Smooth muscle cell (in vitro differentiated cells): ENCODE data around the gene NBL1. TPM values are rescaled to one million over a fixed set of nuclear protein-coding genes. Genes with fewer than 3 reads are reported as not detected.

Experiments used
- DNase-seq: peaks from one replicate; lab custom pipeline; 2025; ENCODE audit not compliant: unreplicated experiment; lab: John Stamatoyannopoulos, UW
- H2AFZ ChIP-seq: fragments of 200-600 bp; sonication (generic); 2 replicates; pipeline ENCODE4 v1.6.0; 2016; ENCODE audit warnings: antibody characterized with exemption, low read depth, mild to moderate bottlenecking
- H3F3A ChIP-seq: fragments of 200-600 bp; sonication (generic); 2 replicates; pipeline ENCODE4 v1.6.0; 2017; ENCODE audit warnings: antibody characterized with exemption, low read depth
- H3K27ac ChIP-seq: fragments of 200-600 bp; sonication (generic); 2 replicates; pipeline ENCODE4 v1.5.1; 2016; ENCODE audit warnings: low read depth, mild to moderate bottlenecking
- H3K27me3 ChIP-seq: fragments of 200-600 bp; sonication (generic); 2 replicates; pipeline ENCODE4 v1.6.1; 2016; ENCODE audit warnings: low read depth, mild to moderate bottlenecking
- H3K36me3 ChIP-seq: fragments of 200-600 bp; sonication (generic); 2 replicates; pipeline ENCODE4 v1.5.1; 2016; ENCODE audit warnings: low read depth
- H3K4me1 ChIP-seq: fragments of 200-600 bp; sonication (generic); 2 replicates; pipeline ENCODE4 v1.5.1; 2016; ENCODE audit warnings: low read depth
- H3K4me2 ChIP-seq: fragments of 200-600 bp; sonication (generic); 2 replicates; pipeline ENCODE4 v1.6.0; 2016; ENCODE audit warnings: mild to moderate bottlenecking
- H3K4me3 ChIP-seq: fragments of 200-600 bp; sonication (generic); 2 replicates; pipeline ENCODE4 v1.5.1; 2016; ENCODE audit warnings: mild to moderate bottlenecking
- H3K79me2 ChIP-seq: fragments of 200-600 bp; sonication (generic); 2 replicates; pipeline ENCODE4 v1.6.0; 2016; ENCODE audit warnings: low read depth, mild to moderate bottlenecking
- H3K9ac ChIP-seq: fragments of 200-600 bp; sonication (generic); 2 replicates; pipeline ENCODE4 v1.6.0; 2016; ENCODE audit warnings: low read depth
- H3K9me3 ChIP-seq: fragments of 200-600 bp; sonication (generic); replicated peaks from 2 replicates; pipeline ENCODE4 v1.5.1; 2016; ENCODE audit warnings: low read depth
- H4K20me1 ChIP-seq: fragments of 200-600 bp; sonication (generic); 2 replicates; pipeline ENCODE4 v1.6.0; 2016; ENCODE audit warnings: low read depth
- WGBS: methylation state at CpG from one replicate; pipeline ENCODE4 v1.1.7; 2016; ENCODE audit warnings: low lambda C conversion rate; 5-methylcytosine and 5-hydroxymethylcytosine counted together
- polyA plus RNA-seq: library from polyadenylated mRNA; unstranded; fragments of >200 nt; fragmentation: Nextera tagmentation; extraction: Ambion mirVana; gene quantifications from 2 replicates; pipeline ENCODE4 v1.2.1, GENCODE V29; 2016
- total RNA-seq: library from RNA; depleted of rRNA; stranded (reverse); fragments of >200 nt; gene quantifications from 2 replicates; pipeline ENCODE4 v1.2.3, GENCODE V29; 2014
- TF ChIP-seq, protein P1 (sequence below): fragments of 200-600 bp; sonication (generic); IDR thresholded peaks from 2 replicates; pipeline ENCODE4 v1.5.1; 2017; ENCODE audit warnings: borderline replicate concordance, mild to moderate bottlenecking, antibody characterized with exemption; ENCODE audit not compliant: insufficient read depth, poor library complexity, severe bottlenecking

NBL1 gene
- total and polyA plus RNA-seq, 2 experiments from 2014 or later: 9.4 to 35.9 TPM

DNA sequence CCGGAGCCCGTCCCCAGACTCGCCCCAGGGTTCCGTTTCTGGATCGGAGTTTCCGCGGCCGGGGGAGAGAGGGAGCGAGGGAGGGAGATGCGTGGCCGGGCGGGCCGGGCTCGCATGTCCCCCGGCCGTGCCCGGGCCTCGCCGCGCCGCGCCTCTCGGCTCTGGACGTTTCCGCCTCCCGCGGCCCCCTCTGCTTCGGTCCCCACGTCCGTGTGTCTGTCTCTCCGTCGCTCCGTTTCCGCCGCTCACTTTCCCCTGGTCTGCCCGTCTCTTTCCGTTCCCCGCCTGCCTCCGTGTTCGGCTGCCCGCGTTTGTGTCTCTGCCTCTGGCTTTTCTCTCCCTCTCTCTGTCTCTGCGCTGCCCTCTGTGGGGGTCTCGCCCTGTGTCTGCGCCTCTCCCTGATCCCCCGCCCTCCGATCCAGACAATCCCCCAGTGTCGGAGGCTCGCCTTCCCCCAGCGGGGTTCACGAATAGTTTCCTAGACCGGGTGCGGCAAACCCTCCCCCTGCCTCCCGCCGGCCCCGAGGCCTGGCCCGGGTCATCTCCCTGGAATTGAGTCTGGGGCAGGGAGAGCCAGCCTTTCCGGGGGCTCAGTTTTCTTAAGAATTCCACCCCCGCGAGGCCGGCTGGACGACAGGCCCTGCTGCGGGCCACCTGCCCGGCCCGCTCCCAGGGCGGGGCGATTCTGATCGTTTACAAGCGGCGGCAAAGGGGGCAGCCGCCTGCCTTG lies 735 bp downstream of the NBL1 start:
- TF ChIP-seq, protein P1, sequence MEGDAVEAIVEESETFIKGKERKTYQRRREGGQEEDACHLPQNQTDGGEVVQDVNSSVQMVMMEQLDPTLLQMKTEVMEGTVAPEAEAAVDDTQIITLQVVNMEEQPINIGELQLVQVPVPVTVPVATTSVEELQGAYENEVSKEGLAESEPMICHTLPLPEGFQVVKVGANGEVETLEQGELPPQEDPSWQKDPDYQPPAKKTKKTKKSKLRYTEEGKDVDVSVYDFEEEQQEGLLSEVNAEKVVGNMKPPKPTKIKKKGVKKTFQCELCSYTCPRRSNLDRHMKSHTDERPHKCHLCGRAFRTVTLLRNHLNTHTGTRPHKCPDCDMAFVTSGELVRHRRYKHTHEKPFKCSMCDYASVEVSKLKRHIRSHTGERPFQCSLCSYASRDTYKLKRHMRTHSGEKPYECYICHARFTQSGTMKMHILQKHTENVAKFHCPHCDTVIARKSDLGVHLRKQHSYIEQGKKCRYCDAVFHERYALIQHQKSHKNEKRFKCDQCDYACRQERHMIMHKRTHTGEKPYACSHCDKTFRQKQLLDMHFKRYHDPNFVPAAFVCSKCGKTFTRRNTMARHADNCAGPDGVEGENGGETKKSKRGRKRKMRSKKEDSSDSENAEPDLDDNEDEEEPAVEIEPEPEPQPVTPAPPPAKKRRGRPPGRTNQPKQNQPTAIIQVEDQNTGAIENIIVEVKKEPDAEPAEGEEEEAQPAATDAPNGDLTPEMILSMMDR: no peak
- Histone ChIP-seq H3F3A (no peaks in the 10 kb centered on the region), H2AFZ (peak overlapping the region; percentile 92), H3K4me3 (peak overlapping the region; percentile 65), H3K9me3 (no peaks in the 10 kb centered on the region), H3K27ac (no peak overlapping the region), H3K36me3 (no peaks in the 10 kb centered on the region), H3K27me3 (peaks cover 14% of the 10 kb centered on the region), H3K4me1 (peaks cover 11% of the 10 kb centered on the region), H3K79me2 (no peaks in the 10 kb centered on the region), H4K20me1 (peaks cover 19% of the 10 kb centered on the region), H3K4me2 (peak overlapping the region; percentile 93), H3K9ac (peak overlapping the region; percentile 47)
- no peak for DNase-seq
- WGBS: 2% methylated on average over 41 of the region's 71 CpGs

DNA sequence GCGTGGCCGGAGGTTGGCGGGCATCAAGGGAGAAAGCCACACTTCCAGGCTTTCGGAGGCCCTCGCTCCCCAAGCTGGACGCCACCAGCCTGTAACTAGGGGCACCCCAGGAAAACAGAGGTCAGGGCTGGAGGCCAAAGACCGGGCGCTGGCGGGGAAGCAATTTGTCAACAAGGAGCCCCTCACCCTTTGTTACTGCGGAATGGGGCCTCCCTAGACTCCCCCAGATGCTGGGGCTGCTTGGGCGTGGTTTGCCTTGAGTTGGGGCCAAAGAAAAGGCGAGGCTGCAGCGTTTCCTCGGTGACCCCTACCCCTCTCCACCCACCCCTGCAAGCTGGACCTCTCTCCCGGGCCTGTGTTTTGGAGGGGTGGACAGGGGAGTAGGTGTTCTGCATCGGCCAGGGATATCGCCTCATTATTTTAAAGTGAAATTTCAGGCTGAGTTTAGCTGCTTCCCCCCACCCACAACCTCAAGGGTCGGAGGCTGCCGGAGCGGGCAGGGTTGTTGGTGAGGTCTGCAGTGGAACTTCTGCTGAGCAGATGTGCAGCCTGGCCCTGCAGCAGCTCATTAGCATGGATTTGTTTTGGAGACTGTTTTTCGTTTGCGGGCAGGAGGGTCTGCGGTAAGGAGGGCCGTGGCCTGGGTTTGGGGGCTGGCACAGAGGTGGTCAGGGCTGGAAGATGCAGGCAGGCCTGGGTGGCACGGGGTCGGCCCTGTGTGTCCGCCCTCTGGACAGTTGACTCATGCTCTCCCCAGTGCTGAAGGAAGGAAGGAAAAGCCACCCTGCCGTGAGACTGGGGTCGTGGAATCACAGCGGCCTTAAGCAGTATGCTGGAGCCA lies 1.5 kb downstream of the NBL1 start:
- Histone ChIP-seq H3K27me3 (peaks cover 14% of the 10 kb centered on the region), H3K9me3 (no peaks in the 10 kb centered on the region), H2AFZ (peak overlapping the region; percentile 92), H3K4me2 (peak overlapping the region; percentile 93), H3K27ac (no peak overlapping the region), H3F3A (no peaks in the 10 kb centered on the region), H4K20me1 (peaks cover 19% of the 10 kb centered on the region), H3K9ac (peak overlapping the region; percentile 47), H3K4me1 (peaks cover 9% of the 10 kb centered on the region), H3K79me2 (no peaks in the 10 kb centered on the region), H3K4me3 (peak overlapping the region; percentile 65), H3K36me3 (no peaks in the 10 kb centered on the region)
- no peak for DNase-seq
- WGBS: 57% methylated on average over 28 of the region's 30 CpGs
- TF ChIP-seq, protein P1: no peak

DNA sequence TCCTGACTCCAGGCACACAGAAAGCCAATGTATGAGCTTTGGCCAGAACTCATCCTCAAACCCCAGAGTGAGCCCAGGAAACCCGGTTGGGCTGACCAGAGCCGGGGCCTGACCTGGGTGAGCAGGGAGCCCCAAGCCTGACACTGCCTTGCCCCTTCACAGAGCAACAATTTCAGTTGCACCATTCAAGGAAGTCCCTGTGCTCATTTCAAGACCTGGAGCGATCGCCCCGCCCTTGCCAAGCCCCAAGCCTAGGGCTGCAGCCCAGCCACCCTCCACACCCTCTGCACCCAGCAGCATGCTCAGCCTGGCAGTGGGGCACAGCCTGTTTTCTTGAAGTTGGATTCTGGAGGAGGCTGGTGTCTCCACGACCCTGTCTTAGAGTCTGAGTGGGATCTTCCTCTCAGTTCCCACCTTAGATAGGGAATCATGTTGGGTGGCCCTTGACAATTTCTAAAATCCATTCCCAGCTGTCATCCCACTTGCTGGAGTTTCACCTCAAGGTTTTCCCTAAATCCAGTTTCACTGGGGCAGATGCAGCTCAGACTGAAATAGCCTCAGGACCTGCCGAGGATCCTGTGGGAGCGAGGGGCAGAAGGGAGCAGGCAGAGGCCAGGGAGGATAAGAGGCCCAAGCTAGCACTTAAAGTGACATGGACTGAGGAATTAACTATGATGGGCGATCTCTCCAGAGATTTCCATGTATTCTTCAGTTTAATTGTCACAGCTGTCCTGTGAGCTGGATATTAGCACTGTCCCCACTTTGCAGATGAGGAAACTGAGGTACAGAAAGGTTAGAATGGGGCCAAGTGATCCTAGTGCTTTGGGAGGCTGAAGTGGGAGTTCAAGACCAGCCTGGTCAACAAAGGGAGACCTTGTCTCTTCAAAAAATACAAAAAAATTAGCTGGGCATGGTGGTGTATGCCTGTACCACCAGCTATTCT lies 2.5 kb downstream of the NBL1 start:
- Histone ChIP-seq H3K9me3 (no peaks in the 10 kb centered on the region), H3K27ac (no peak overlapping the region), H3K4me3 (no peak overlapping the region), H3K9ac (no peak overlapping the region), H3K4me2 (no peak overlapping the region), H2AFZ (no peak overlapping the region), H3K4me1 (peaks cover 9% of the 10 kb centered on the region), H3K79me2 (no peaks in the 10 kb centered on the region), H4K20me1 (peaks cover 26% of the 10 kb centered on the region), H3K36me3 (no peaks in the 10 kb centered on the region), H3F3A (no peaks in the 10 kb centered on the region), H3K27me3 (peaks cover 8% of the 10 kb centered on the region)
- TF ChIP-seq, protein P1: no peak
- WGBS: 89% methylated on average over 9 of the region's 9 CpGs
- no peak for DNase-seq
